H1 (cell line): ENCODE measurements around the gene TBC1D12. TPM values are rescaled to one million over a fixed set of nuclear protein-coding genes. Genes with fewer than 3 reads are reported as not detected.

Experiments
- CTCF ChIA-PET: fragments of 300-600 bp; sonication (Branson Sonifier 250); formaldehyde crosslinking; loops from one replicate; lab custom pipeline; 2021; ENCODE audit not compliant: partially characterized antibody; lab: Charles Lee
- POLR2A ChIA-PET: fragments of 300-600 bp; sonication (Branson Sonifier 250); formaldehyde crosslinking; loops from one replicate; lab custom pipeline; 2021; ENCODE audit warnings: inconsistent platforms; ENCODE audit not compliant: partially characterized antibody; lab: Charles Lee
- DNase-seq, 2 experiments: peaks; one replicate each; pipeline versions ENCODE4 v3.0.0 to v3.0.0-alpha.2; 2010 to 2022; ENCODE audit warnings: low spot score in 2 of 2, low read depth in 1 of 2, mixed read lengths in 1 of 2
- FAIRE-seq: peaks from 2 replicates; lab custom pipeline; 2011; peaks lifted over from hg19 to GRCh38; lab: Jason Lieb, UNC
- H2AFZ ChIP-seq: 2 replicates; pipeline ENCODE4 v1.8.1; 2012; ENCODE audit warnings: low read length, inconsistent platforms
- H2AK5ac ChIP-seq: 2 replicates; pipeline ENCODE4 v1.6.1; 2013; ENCODE audit warnings: low read depth, low read length
- H2BK120ac ChIP-seq: replicated peaks from 2 replicates; pipeline ENCODE3; 2013; ENCODE audit warnings: low read depth, low read length, inconsistent platforms
- H2BK12ac ChIP-seq: 2 replicates; pipeline ENCODE4 v1.6.1; 2013; ENCODE audit warnings: low read depth, low read length
- H2BK15ac ChIP-seq: 2 replicates; pipeline ENCODE4 v1.6.1; 2013; ENCODE audit warnings: low read length
- H2BK20ac ChIP-seq: 2 replicates; pipeline ENCODE4 v1.6.1; 2013; ENCODE audit warnings: low read length
- H2BK5ac ChIP-seq: 2 replicates; pipeline ENCODE4 v1.6.1; 2013; ENCODE audit warnings: low read depth, low read length
- H3K14ac ChIP-seq: 2 replicates; pipeline ENCODE4 v1.6.1; 2013; ENCODE audit warnings: inconsistent platforms; ENCODE audit not compliant: insufficient read length
- H3K18ac ChIP-seq: 2 replicates; pipeline ENCODE4 v1.6.1; 2013; ENCODE audit warnings: low read length; ENCODE audit errors: extremely low read depth
- H3K23ac ChIP-seq: 2 replicates; pipeline ENCODE4 v1.6.1; 2013; ENCODE audit warnings: inconsistent platforms; ENCODE audit not compliant: insufficient read length
- H3K23me2 ChIP-seq: 2 replicates; pipeline ENCODE4 v1.6.1; 2013; ENCODE audit warnings: low read depth, low read length
- H3K27ac ChIP-seq: 2 replicates; pipeline ENCODE4 v1.6.1; 2011; ENCODE audit warnings: low read depth, low read length, inconsistent platforms
- H3K27me3 ChIP-seq, 4 experiments: replicated peaks in 1 of 4; 1 replicate in 1 of 4; 2 replicates in 3 of 4; pipeline versions ENCODE4 v1.6.1 to v1.8.1; 2011 to 2013; ENCODE audit warnings: low read length in 3 of 4, mild to moderate bottlenecking in 3 of 4, inconsistent platforms in 2 of 4, mixed read lengths in 2 of 4, moderate library complexity in 1 of 4; ENCODE audit not compliant: control insufficient read depth in 3 of 4, insufficient read depth in 3 of 4; ENCODE audit errors: extremely low read depth in 1 of 4
- H3K36me3 ChIP-seq, 4 experiments: 2 replicates each; pipeline versions ENCODE4 v1.6.1 to v1.8.1; 2011 to 2013; ENCODE audit warnings: mild to moderate bottlenecking in 4 of 4, low read length in 3 of 4, moderate library complexity in 2 of 4, control low read depth in 1 of 4, inconsistent platforms in 1 of 4; ENCODE audit not compliant: insufficient read depth in 4 of 4, control insufficient read depth in 2 of 4
- H3K4ac ChIP-seq: replicated peaks from 2 replicates; pipeline ENCODE3; 2013; ENCODE audit warnings: low read length, low read depth, mixed read lengths, inconsistent platforms; ENCODE audit not compliant: insufficient read length
- H3K4me1 ChIP-seq, 4 experiments: replicated peaks in 1 of 4; 1 replicate in 1 of 4; 2 replicates in 3 of 4; pipeline versions ENCODE4 v1.6.1 to v1.8.1; 2011 to 2013; ENCODE audit warnings: low read length in 3 of 4, inconsistent platforms in 2 of 4, mixed read lengths in 1 of 4; ENCODE audit not compliant: insufficient read depth in 4 of 4, control insufficient read depth in 3 of 4
- H3K4me2 ChIP-seq, 2 experiments: 2 replicates each; pipeline versions ENCODE4 v1.6.1 to v1.8.1; 2011 to 2013; ENCODE audit warnings: low read depth in 2 of 2, low read length in 2 of 2, control low read depth in 1 of 2, inconsistent platforms in 1 of 2, mild to moderate bottlenecking in 1 of 2; ENCODE audit not compliant: insufficient read depth in 1 of 2
- H3K4me3 ChIP-seq, 4 experiments: fragments of 200-600, 300-600 bp in 1 of 4; sonication (generic), shearing (Covaris generic), sonication (Bioruptor Twin) in 1 of 4; 2 replicates each; pipeline versions ENCODE4 v1.5.1 to v1.8.1; 2011 to 2016; ENCODE audit warnings: low read length in 4 of 4, low read depth in 3 of 4, control low read depth in 2 of 4, inconsistent platforms in 2 of 4, mild to moderate bottlenecking in 2 of 4, mixed read lengths in 1 of 4, moderate library complexity in 1 of 4; ENCODE audit not compliant: insufficient read depth in 2 of 4; ENCODE audit errors: extremely low read depth in 1 of 4
- H3K56ac ChIP-seq: replicated peaks from 2 replicates; pipeline ENCODE3; 2013; ENCODE audit warnings: low read depth, mild to moderate bottlenecking, mixed read lengths, low read length, inconsistent platforms; ENCODE audit not compliant: insufficient read length
- H3K79me1 ChIP-seq: 2 replicates; pipeline ENCODE4 v1.6.1; 2013; ENCODE audit warnings: low read depth, low read length, control low read depth
- H3K79me2 ChIP-seq, 2 experiments: 2 replicates each; pipeline versions ENCODE4 v1.6.1 to v1.8.1; 2012 to 2013; ENCODE audit warnings: low read length in 2 of 2, mild to moderate bottlenecking in 2 of 2, inconsistent platforms in 1 of 2; ENCODE audit not compliant: insufficient read depth in 2 of 2, control insufficient read depth in 1 of 2
- H3K9ac ChIP-seq, 4 experiments: replicated peaks in 1 of 4; 1 replicate in 1 of 4; 2 replicates in 3 of 4; pipeline versions ENCODE4 v1.6.1 to v1.8.1; 2011 to 2013; ENCODE audit warnings: low read depth in 3 of 4, low read length in 3 of 4, control low read depth in 2 of 4, mild to moderate bottlenecking in 2 of 4, moderate library complexity in 2 of 4, inconsistent platforms in 1 of 4; ENCODE audit errors: extremely low read depth in 1 of 4
- H3K9me3 ChIP-seq, 2 experiments: 2 replicates each; pipeline versions ENCODE4 v1.6.1 to v1.8.1; 2012 to 2013; ENCODE audit warnings: mild to moderate bottlenecking in 2 of 2, moderate library complexity in 2 of 2, control low read depth in 1 of 2, inconsistent platforms in 1 of 2, low read depth in 1 of 2, low read length in 1 of 2, mixed read lengths in 1 of 2; ENCODE audit not compliant: insufficient read depth in 2 of 2
- H4K20me1 ChIP-seq, 2 experiments: replicated peaks in 1 of 2; 2 replicates each; pipeline versions ENCODE3 to v1.8.1; 2011 to 2013; ENCODE audit warnings: inconsistent platforms in 2 of 2, low read length in 2 of 2, mild to moderate bottlenecking in 1 of 2; ENCODE audit not compliant: insufficient read depth in 2 of 2, control insufficient read depth in 1 of 2
- H4K5ac ChIP-seq: 2 replicates; pipeline ENCODE4 v1.6.1; 2013; ENCODE audit warnings: low read length, low read depth, mixed read lengths, inconsistent platforms; ENCODE audit not compliant: insufficient read length
- H4K8ac ChIP-seq: 2 replicates; pipeline ENCODE4 v1.8.0; 2013; ENCODE audit warnings: mild to moderate bottlenecking, moderate library complexity, low read length, inconsistent platforms; ENCODE audit not compliant: insufficient read depth; ENCODE audit errors: extremely low read depth
- H4K91ac ChIP-seq: replicated peaks from 2 replicates; pipeline ENCODE3; 2013; ENCODE audit warnings: low read length, mixed read lengths, inconsistent platforms; ENCODE audit not compliant: insufficient read length
- POLR2AphosphoS5 ChIP-seq: IDR thresholded peaks from 2 replicates; pipeline ENCODE4 v1.6.1; 2011; ENCODE audit warnings: low read depth, low read length
- SIN3A ChIP-seq, 2 experiments: IDR thresholded peaks in 1 of 2; conservative IDR thresholded peaks in 1 of 2; 2 replicates each; pipeline ENCODE4 v1.6.1; 2011 to 2012; ENCODE audit warnings: low read length in 2 of 2, improper control_type of control experiment in 1 of 2, low read depth in 1 of 2, mild to moderate bottlenecking in 1 of 2
- SP2 ChIP-seq: IDR thresholded peaks from 2 replicates; pipeline ENCODE4 v1.6.1; 2012; ENCODE audit warnings: mild to moderate bottlenecking, low read length, inconsistent platforms
- WGBS, 2 experiments: shearing (Covaris generic) in 1 of 2; methylation state at CpG; one replicate each; pipeline versions ENCODE4 v1.1.6 to v1.1.7; 2013 to 2015; ENCODE audit warnings: low lambda C conversion rate in 2 of 2, mixed read lengths in 2 of 2, inconsistent platforms in 1 of 2, low coverage in 1 of 2, missing lambda C conversion rate in 1 of 2; ENCODE audit not compliant: insufficient replicate concordance in 2 of 2, insufficient coverage in 1 of 2, insufficient read length in 1 of 2; ENCODE audit errors: extremely low coverage in 1 of 2, missing lambda C conversion rate in 1 of 2; 5-methylcytosine and 5-hydroxymethylcytosine counted together
- polyA plus RNA-seq, 7 experiments: library from polyadenylated mRNA; depleted of rRNA in 3 of 7; stranded (reverse) in 5 of 7; unstranded in 2 of 7; fragments of >200 nt in 5 of 7; fragments of 200-250 nt in 2 of 7; gene quantifications; 1 replicate in 5 of 7; 2 replicates in 1 of 7; 4 replicates in 1 of 7; pipeline versions ENCODE4 v1.2.1 to v1.2.3, GENCODE V29; 2011 to 2013; ENCODE audit warnings: missing spikeins in 2 of 7, mixed read lengths in 2 of 7
- total RNA-seq: library from RNA; stranded (reverse); fragmentation: NEBNext Ultra II Directional; extraction: Animal tissue kit (Norgen Biotek cat#: 25700); gene quantifications from 2 replicates; pipeline ENCODE4 v1.2.1, GENCODE V29; 2021
- TF ChIP-seq, protein P1 (sequence below): IDR thresholded peaks from 2 replicates; pipeline ENCODE4 v1.6.1; 2012; ENCODE audit warnings: inconsistent platforms

Gene TBC1D12
- total and polyA plus RNA-seq, 2 of the 8 experiments (the other 6 are each of a cell fraction or from before 2014, with no cell fraction given), result 1.1 to 3.2 TPM

DNA sequence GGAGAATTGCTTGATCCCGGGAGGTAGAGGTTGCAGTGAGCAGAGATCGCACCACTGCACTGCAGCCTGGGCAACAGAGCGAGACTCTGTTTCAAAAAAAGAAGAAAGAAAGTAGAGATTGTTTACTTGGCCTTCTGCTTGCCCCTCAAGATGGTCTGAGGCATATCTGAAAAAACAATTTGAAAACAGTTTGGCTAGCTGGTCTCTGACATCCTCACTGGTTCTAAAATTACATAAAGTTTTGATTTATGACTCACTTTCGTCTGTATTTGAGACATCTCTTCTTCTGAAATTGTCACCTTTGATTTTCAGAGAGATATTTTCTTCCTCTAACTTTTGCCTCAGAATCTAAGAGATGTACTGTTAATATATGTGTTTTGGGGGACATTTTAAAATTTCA, 93.7 kb downstream of the TBC1D12 start:
- H4K5ac ChIP-seq, result no peak overlapping the region
- H4K91ac ChIP-seq, result no peak overlapping the region
- no peaks in the 10 kb centered on the region for H3K79me2 ChIP-seq
- H3K4me3 ChIP-seq, result no peak overlapping the region
- H3K27me3 ChIP-seq, result no peaks in the 10 kb centered on the region
- no peak overlapping the region for H3K56ac ChIP-seq
- no peak overlapping the region for H2BK5ac ChIP-seq
- no peak overlapping the region for H2AK5ac ChIP-seq
- no peaks in the 10 kb centered on the region for H3K36me3 ChIP-seq
- H3K79me1 ChIP-seq, result no peaks in the 10 kb centered on the region
- H2BK120ac ChIP-seq, result no peak overlapping the region
- WGBS, 2 experiments, result 90% methylated on average over 4 of the region's 4 CpGs; no CpG with 5 or more reads in 1 of the 2 experiments
- no peak overlapping the region for H3K4me2 ChIP-seq
- DNase-seq (no peak), FAIRE-seq (no peak)
- H2AFZ ChIP-seq, result no peak overlapping the region
- H3K9ac ChIP-seq, result no peak overlapping the region
- no peak overlapping the region for H3K27ac ChIP-seq
- H4K20me1 ChIP-seq, result peaks cover 0 to 1% of the 10 kb centered on the region in 2 experiments
- ChIA-PET POLR2A (no interaction called here), CTCF (no interaction called here)
- no peaks in the 10 kb centered on the region for H3K9me3 ChIP-seq
- H2BK15ac ChIP-seq, result no peak overlapping the region
- H3K14ac ChIP-seq, result no peak overlapping the region
- no peaks in the 10 kb centered on the region for H3K4me1 ChIP-seq
- no peaks in the 10 kb centered on the region; the same call in 1 of the 2 replicates for H3K23me2 ChIP-seq
- no peak overlapping the region for H3K18ac ChIP-seq
- H2BK12ac ChIP-seq, result no peak overlapping the region
- H3K23ac ChIP-seq, result no peak overlapping the region
- TF ChIP-seq SP2 (no peak), SIN3A (conservative IDR thresholded peaks at IDR 0.05 in 1 of 2, IDR thresholded peaks at IDR 0.05 in 1 of 2; ENCODE audit: low read depth in 1 of 2, low read length in 2 of 2) (no peak), POLR2AphosphoS5 (no peak)
- TF ChIP-seq, protein P1, sequence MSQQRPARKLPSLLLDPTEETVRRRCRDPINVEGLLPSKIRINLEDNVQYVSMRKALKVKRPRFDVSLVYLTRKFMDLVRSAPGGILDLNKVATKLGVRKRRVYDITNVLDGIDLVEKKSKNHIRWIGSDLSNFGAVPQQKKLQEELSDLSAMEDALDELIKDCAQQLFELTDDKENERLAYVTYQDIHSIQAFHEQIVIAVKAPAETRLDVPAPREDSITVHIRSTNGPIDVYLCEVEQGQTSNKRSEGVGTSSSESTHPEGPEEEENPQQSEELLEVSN, result no peak
- no peak overlapping the region for H4K8ac ChIP-seq
- no peak overlapping the region for H3K4ac ChIP-seq
- no peak overlapping the region for H2BK20ac ChIP-seq
